SK-N-SH (cell line): Measurements from ENCODE around the gene GABRG3.

Source experiments
- EP300 ChIP-seq, 2 experiments: IDR thresholded peaks; 2 replicates each; pipeline versions ENCODE4 v1.4.0 to v1.6.1; 2012; ENCODE audit warnings: borderline replicate concordance in 1 of 2, low read depth in 1 of 2, low read length in 1 of 2
- EZH2phosphoT487 ChIP-seq: fragments of 200-600 bp; sonication (generic); IDR thresholded peaks from 2 replicates; pipeline ENCODE4 v1.6.1; 2017; ENCODE audit warnings: low read depth, mixed run types, mild to moderate bottlenecking, antibody characterized with exemption, moderate library complexity, borderline replicate concordance
- FOXM1 ChIP-seq: IDR thresholded peaks from 2 replicates; pipeline ENCODE4 v1.4.0; 2012; ENCODE audit warnings: low read depth, mild to moderate bottlenecking
- MEF2A ChIP-seq: IDR thresholded peaks from 2 replicates; pipeline ENCODE4 v1.4.0; 2012; ENCODE audit warnings: low read depth, borderline replicate concordance
- NRF1 ChIP-seq: IDR thresholded peaks from 2 replicates; pipeline ENCODE4 v1.6.1; 2012; ENCODE audit warnings: low read depth, mild to moderate bottlenecking, low read length
- PBX3 ChIP-seq: IDR thresholded peaks from 2 replicates; pipeline ENCODE4; 2012
- POLR2AphosphoS5 ChIP-seq: IDR thresholded peaks from 2 replicates; pipeline ENCODE4 v1.6.1; 2012; ENCODE audit warnings: low read depth, low read length
- RXRA ChIP-seq: IDR thresholded peaks from 2 replicates; pipeline ENCODE4 v1.4.0; 2012; ENCODE audit warnings: low read depth, mild to moderate bottlenecking, borderline replicate concordance
- TAF1 ChIP-seq: IDR thresholded peaks from 2 replicates; pipeline ENCODE4 v1.6.1; 2012; ENCODE audit warnings: low read depth, mild to moderate bottlenecking, low read length, moderate library complexity, borderline replicate concordance
- YY1 ChIP-seq: IDR thresholded peaks from 2 replicates; pipeline ENCODE4 v1.4.0; 2012; ENCODE audit warnings: low read depth, mild to moderate bottlenecking
- TF ChIP-seq, protein P1 (sequence below): fragments of 200-600 bp; sonication (generic); IDR thresholded peaks from 2 replicates; pipeline ENCODE4 v1.6.1; 2017; ENCODE audit warnings: antibody characterized with exemption, mild to moderate bottlenecking, moderate library complexity
- TF ChIP-seq, protein P2 (sequence below): IDR thresholded peaks from 2 replicates; pipeline ENCODE4 v1.4.0; 2012; ENCODE audit warnings: low read depth

GRCh38 chr15:27509014-27509413 is 538.0 kb downstream of the GABRG3 start:
- no peak for TF ChIP-seq TAF1
- TF ChIP-seq, protein P1, sequence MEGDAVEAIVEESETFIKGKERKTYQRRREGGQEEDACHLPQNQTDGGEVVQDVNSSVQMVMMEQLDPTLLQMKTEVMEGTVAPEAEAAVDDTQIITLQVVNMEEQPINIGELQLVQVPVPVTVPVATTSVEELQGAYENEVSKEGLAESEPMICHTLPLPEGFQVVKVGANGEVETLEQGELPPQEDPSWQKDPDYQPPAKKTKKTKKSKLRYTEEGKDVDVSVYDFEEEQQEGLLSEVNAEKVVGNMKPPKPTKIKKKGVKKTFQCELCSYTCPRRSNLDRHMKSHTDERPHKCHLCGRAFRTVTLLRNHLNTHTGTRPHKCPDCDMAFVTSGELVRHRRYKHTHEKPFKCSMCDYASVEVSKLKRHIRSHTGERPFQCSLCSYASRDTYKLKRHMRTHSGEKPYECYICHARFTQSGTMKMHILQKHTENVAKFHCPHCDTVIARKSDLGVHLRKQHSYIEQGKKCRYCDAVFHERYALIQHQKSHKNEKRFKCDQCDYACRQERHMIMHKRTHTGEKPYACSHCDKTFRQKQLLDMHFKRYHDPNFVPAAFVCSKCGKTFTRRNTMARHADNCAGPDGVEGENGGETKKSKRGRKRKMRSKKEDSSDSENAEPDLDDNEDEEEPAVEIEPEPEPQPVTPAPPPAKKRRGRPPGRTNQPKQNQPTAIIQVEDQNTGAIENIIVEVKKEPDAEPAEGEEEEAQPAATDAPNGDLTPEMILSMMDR = no peak
- TF ChIP-seq EZH2phosphoT487 = no peak
- no peak for TF ChIP-seq PBX3
- TF ChIP-seq EP300 (IDR thresholded peaks at IDR 0.05; ENCODE audit: borderline replicate concordance in 1 of 2, low read depth in 1 of 2, low read length in 1 of 2) = no peak
- TF ChIP-seq NRF1 = no peak
- TF ChIP-seq RXRA = no peak
- no peak for TF ChIP-seq YY1
- no peak for TF ChIP-seq POLR2AphosphoS5
- no peak for TF ChIP-seq FOXM1
- TF ChIP-seq, protein P2, sequence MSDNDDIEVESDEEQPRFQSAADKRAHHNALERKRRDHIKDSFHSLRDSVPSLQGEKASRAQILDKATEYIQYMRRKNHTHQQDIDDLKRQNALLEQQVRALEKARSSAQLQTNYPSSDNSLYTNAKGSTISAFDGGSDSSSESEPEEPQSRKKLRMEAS = no peak
- TF ChIP-seq MEF2A = no peak
